Testis (tissue), 3 donors: ENCODE data around the gene DPP8. TPM values are rescaled to one million over a fixed set of nuclear protein-coding genes. Genes with fewer than 3 reads are reported as not detected.

Experiments used
- DNase-seq: peaks from one replicate; pipeline ENCODE4 v3.0.0-alpha.2; 2019
- H3K27ac ChIP-seq, 2 donors: fragments of 200-600 bp; sonication (generic); one replicate each; pipeline ENCODE4 v1.5.1; 2019
- H3K27me3 ChIP-seq: fragments of 200-600 bp; sonication (generic); one replicate; pipeline ENCODE4 v1.5.1; 2019
- H3K36me3 ChIP-seq: fragments of 200-600 bp; sonication (generic); one replicate; pipeline ENCODE4 v1.5.1; 2017; ENCODE audit warnings: low read depth; ENCODE audit errors: missing control alignments
- H3K4me1 ChIP-seq: fragments of 200-600 bp; sonication (generic); one replicate; pipeline ENCODE4 v1.5.1; 2019
- H3K4me3 ChIP-seq, 2 donors: fragments of 200-600 bp; sonication (generic); one replicate each; pipeline ENCODE4 v1.5.1; 2017 to 2019
- H3K9me3 ChIP-seq: fragments of 200-600 bp; sonication (generic); one replicate; pipeline ENCODE4 v1.5.1; 2017
- POLR2A ChIP-seq: fragments of 450-650 bp; IDR thresholded peaks from one replicate; pipeline ENCODE4 v1.6.1; 2017; ENCODE audit warnings: antibody characterized with exemption, mild to moderate bottlenecking, moderate library complexity
- WGBS, 2 donors: methylation state at CpG; one replicate each; pipeline ENCODE4 v1.1.5; 2018; 5-methylcytosine and 5-hydroxymethylcytosine counted together
- intact Hi-C: fragments of 100-400 bp; cut with DNase I; formaldehyde crosslinking; loops from one replicate; pipeline ENCODE4 v1.15.1; 2023; ENCODE audit warnings: low total_unique reads
- polyA plus RNA-seq: library from polyadenylated mRNA; stranded (reverse); fragments of 350-450 nt; fragmentation: Illumina TruSeq; extraction: RNeasy Lipid Tissue Mini Kit (QIAGEN cat#74804); gene quantifications from one replicate; pipeline ENCODE4 v1.2.3, GENCODE V29; 2014; ENCODE audit warnings: low read depth, low replicate concordance; ENCODE audit not compliant: insufficient read depth
- total RNA-seq, 2 donors: library from RNA; depleted of rRNA; stranded (reverse); fragments of >200 nt; gene quantifications; one replicate each; pipeline ENCODE4 v1.2.3, GENCODE V29; 2016
- TF ChIP-seq, protein P1 (sequence below), 3 experiments: fragments of 450-650 bp in 2 of 3; fragments of 200-600 bp in 1 of 3; sonication (generic) in 1 of 3; IDR thresholded peaks; one replicate each; pipeline ENCODE4 v1.5.1; 2016 to 2019; ENCODE audit warnings: antibody characterized with exemption in 3 of 3, mild to moderate bottlenecking in 2 of 3, moderate library complexity in 1 of 3

The DPP8 gene
- total and polyA plus RNA-seq, 3 donors from 2014 or later, result 51.6 to 68.3 (median 64.4) TPM

- no peak for DNase-seq
- H3K27me3 ChIP-seq, result no peaks in the 10 kb centered on the region
- H3K4me1 ChIP-seq, result peaks cover 8% of the 10 kb centered on the region
- intact Hi-C loops, result no loop called here
- no peaks in the 10 kb centered on the region for H3K9me3 ChIP-seq
- H3K27ac ChIP-seq, result no peak overlapping the region
- no peaks in the 10 kb centered on the region for H3K36me3 ChIP-seq
- no peak overlapping the region for H3K4me3 ChIP-seq
- no peak for TF ChIP-seq POLR2A
- TF ChIP-seq, protein P1, sequence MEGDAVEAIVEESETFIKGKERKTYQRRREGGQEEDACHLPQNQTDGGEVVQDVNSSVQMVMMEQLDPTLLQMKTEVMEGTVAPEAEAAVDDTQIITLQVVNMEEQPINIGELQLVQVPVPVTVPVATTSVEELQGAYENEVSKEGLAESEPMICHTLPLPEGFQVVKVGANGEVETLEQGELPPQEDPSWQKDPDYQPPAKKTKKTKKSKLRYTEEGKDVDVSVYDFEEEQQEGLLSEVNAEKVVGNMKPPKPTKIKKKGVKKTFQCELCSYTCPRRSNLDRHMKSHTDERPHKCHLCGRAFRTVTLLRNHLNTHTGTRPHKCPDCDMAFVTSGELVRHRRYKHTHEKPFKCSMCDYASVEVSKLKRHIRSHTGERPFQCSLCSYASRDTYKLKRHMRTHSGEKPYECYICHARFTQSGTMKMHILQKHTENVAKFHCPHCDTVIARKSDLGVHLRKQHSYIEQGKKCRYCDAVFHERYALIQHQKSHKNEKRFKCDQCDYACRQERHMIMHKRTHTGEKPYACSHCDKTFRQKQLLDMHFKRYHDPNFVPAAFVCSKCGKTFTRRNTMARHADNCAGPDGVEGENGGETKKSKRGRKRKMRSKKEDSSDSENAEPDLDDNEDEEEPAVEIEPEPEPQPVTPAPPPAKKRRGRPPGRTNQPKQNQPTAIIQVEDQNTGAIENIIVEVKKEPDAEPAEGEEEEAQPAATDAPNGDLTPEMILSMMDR (IDR thresholded peaks at IDR 0.05), result no peak
Observed at GRCh38 chr15:65547841-65548240, 30.4 kb upstream of the DPP8 start.

DNA sequence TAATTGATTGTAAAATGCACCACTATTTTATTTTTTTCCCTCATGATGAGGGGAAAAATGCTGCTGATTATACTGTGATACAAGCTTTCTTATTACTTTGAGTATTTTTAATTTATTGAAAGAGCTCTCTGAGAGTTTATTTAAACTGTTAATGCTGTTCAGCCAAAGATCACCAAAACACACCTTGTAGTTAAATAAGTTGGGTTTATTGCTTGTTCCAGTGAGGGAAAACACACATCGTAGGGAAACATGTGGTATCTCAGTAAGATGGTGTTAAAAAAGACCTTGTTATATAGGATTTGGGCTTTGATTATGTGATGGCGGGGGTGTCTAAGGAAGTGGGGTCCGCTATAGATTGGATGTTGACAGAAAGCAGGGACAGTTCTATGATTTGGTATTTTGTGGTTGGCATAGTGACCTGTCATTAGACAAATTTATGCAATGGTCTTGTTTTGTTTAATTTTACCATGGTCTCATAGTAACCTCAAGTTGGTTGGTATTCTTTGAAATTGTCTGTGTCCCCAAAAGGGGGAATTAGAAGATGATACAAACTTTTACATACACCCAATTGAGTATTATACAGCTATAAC is 23.8 kb upstream of the DPP8 start:
- H3K27ac ChIP-seq, result no peak overlapping the region
- intact Hi-C loops, result no loop called here
- H3K9me3 ChIP-seq, result no peaks in the 10 kb centered on the region
- H3K36me3 ChIP-seq, result no peaks in the 10 kb centered on the region
- TF ChIP-seq, protein P1 (IDR thresholded peaks at IDR 0.05), result no peak
- no peak for TF ChIP-seq POLR2A
- H3K27me3 ChIP-seq, result no peaks in the 10 kb centered on the region
- H3K4me1 ChIP-seq, result no peaks in the 10 kb centered on the region
- H3K4me3 ChIP-seq, result no peak overlapping the region
- DNase-seq, result no peak
- WGBS, 2 donors, result 92 to 96% methylated on average over 3 of the region's 3 CpGs

DNA sequence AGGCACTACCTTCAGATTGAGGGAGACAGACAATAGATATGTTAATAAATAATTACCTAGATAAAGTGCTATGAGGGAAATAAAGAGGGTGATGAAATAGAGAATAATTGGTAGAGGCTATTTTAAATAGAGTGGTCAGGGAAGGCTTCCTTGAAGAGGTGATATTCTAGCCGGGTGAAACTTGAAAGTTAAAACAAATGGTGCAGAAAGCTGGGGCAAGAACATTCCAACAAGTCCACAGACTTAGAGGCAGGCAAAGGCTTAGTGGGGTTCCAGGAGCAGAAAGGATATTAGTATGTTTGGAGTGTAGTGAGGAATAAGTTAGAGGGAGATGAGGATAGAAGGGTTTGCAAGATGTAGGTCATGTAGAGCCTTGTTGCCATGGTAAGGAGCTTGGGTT is 22.8 kb upstream of the DPP8 start:
- DNase-seq, result no peak
- Histone ChIP-seq H3K4me1 (no peaks in the 10 kb centered on the region), H3K27me3 (no peaks in the 10 kb centered on the region), H3K4me3 (no peak overlapping the region), H3K9me3 (no peaks in the 10 kb centered on the region), H3K36me3 (no peaks in the 10 kb centered on the region), H3K27ac (no peak overlapping the region)
- TF ChIP-seq POLR2A, result no peak
- TF ChIP-seq, protein P1 (IDR thresholded peaks at IDR 0.05), result no peak
- 92 to 96% methylated on average over 1 of the region's 1 CpG for WGBS, 2 donors
- intact Hi-C loops, result no loop called here

GRCh38 chr15:65535192-65535591 is 17.7 kb upstream of the DPP8 start:
- 91 to 95% methylated on average over 4 of the region's 4 CpGs for WGBS, 2 donors
- no peaks in the 10 kb centered on the region for H3K27me3 ChIP-seq
- no peak overlapping the region for H3K4me3 ChIP-seq
- H3K36me3 ChIP-seq, result no peaks in the 10 kb centered on the region
- no peak for TF ChIP-seq POLR2A
- TF ChIP-seq, protein P1 (IDR thresholded peaks at IDR 0.05), result no peak
- no peaks in the 10 kb centered on the region for H3K9me3 ChIP-seq
- H3K27ac ChIP-seq, result no peak overlapping the region
- DNase-seq, result no peak
- H3K4me1 ChIP-seq, result no peaks in the 10 kb centered on the region
- intact Hi-C loops, result no loop called here

- Histone ChIP-seq H3K36me3 (no peaks in the 10 kb centered on the region), H3K4me1 (no peaks in the 10 kb centered on the region), H3K27me3 (no peaks in the 10 kb centered on the region), H3K4me3 (no peak overlapping the region), H3K27ac (no peak overlapping the region), H3K9me3 (no peaks in the 10 kb centered on the region)
- intact Hi-C loops, result no loop called here
- DNase-seq, result no peak
- 57 to 64% methylated on average over 5 of the region's 5 CpGs for WGBS, 2 donors
- no peak for TF ChIP-seq POLR2A
- TF ChIP-seq, protein P1 (IDR thresholded peaks at IDR 0.05), result no peak
Observed at GRCh38 chr15:65533057-65533756, 15.7 kb upstream of the DPP8 start.
